DOHH2 (cell line): ENCODE results near the gene TPRX2.

Experiments
- H3F3A ChIP-seq: fragments of 200-600 bp; sonication (generic), shearing (Covaris generic); 2 replicates; pipeline ENCODE4 v1.6.0; 2016; ENCODE audit warnings: antibody characterized with exemption, mild to moderate bottlenecking; ENCODE audit not compliant: control insufficient read depth, insufficient read depth
- H3K27ac ChIP-seq: fragments of 200-600 bp; sonication (generic); 2 replicates; pipeline ENCODE4 v1.5.1; 2014; ENCODE audit warnings: low read depth, mild to moderate bottlenecking, low read length, moderate library complexity
- H3K27me3 ChIP-seq: fragments of 200-600 bp; sonication (generic); 2 replicates; pipeline ENCODE4 v1.6.1; 2014; ENCODE audit warnings: mild to moderate bottlenecking, low read length, mixed read lengths; ENCODE audit not compliant: control insufficient read depth
- H3K36me3 ChIP-seq: fragments of 200-600 bp; sonication (generic); 2 replicates; pipeline ENCODE4 v1.6.1; 2014; ENCODE audit warnings: mild to moderate bottlenecking, low read length, moderate library complexity, mixed read lengths; ENCODE audit not compliant: control insufficient read depth
- H3K4me1 ChIP-seq: fragments of 200-600 bp; sonication (generic); 2 replicates; pipeline ENCODE4 v1.6.1; 2014; ENCODE audit warnings: mild to moderate bottlenecking, low read length, mixed read lengths; ENCODE audit not compliant: control insufficient read depth
- H3K4me2 ChIP-seq: fragments of 200-600 bp; sonication (generic); 2 replicates; pipeline ENCODE4 v1.6.0; 2014; ENCODE audit warnings: mild to moderate bottlenecking, low read length, moderate library complexity
- H3K4me3 ChIP-seq: fragments of 200-600 bp; sonication (generic); 2 replicates; pipeline ENCODE4 v1.5.1; 2014; ENCODE audit warnings: mild to moderate bottlenecking, low read length, mixed read lengths
- H3K79me2 ChIP-seq: fragments of 200-600 bp; sonication (generic); 2 replicates; pipeline ENCODE4 v1.6.1; 2014; ENCODE audit warnings: mild to moderate bottlenecking, low read length, mixed read lengths; ENCODE audit not compliant: control insufficient read depth
- H3K9me2 ChIP-seq: fragments of 200-600 bp; sonication (generic); replicated peaks from 2 replicates; pipeline ENCODE4 v1.6.1; 2014; ENCODE audit warnings: mild to moderate bottlenecking, low read length, mixed read lengths; ENCODE audit not compliant: control insufficient read depth
- H3K9me3 ChIP-seq: fragments of 200-600 bp; sonication (generic); 2 replicates; pipeline ENCODE4 v1.6.1; 2014; ENCODE audit warnings: antibody characterized with exemption, low read length, mixed read lengths; ENCODE audit not compliant: control insufficient read depth, insufficient read depth
- H4K20me1 ChIP-seq: fragments of 200-600 bp; sonication (generic); 2 replicates; pipeline ENCODE4 v1.6.0; 2014; ENCODE audit warnings: low read depth, mild to moderate bottlenecking, antibody characterized with exemption, low read length, moderate library complexity; ENCODE audit not compliant: control insufficient read depth, insufficient read depth
- EZH2phosphoT487 ChIP-seq: fragments of 200-600 bp; sonication (generic); IDR thresholded peaks from 2 replicates; pipeline ENCODE4 v1.6.1; 2017; ENCODE audit warnings: borderline replicate concordance, mild to moderate bottlenecking, antibody characterized with exemption, low read length, moderate library complexity, mixed read lengths
- TF ChIP-seq, protein P1 (sequence below): fragments of 200-600 bp; sonication (generic); IDR thresholded peaks from one replicate; pipeline ENCODE4 v1.5.1; 2014; ENCODE audit warnings: antibody characterized with exemption, mild to moderate bottlenecking, low read depth, low read length; ENCODE audit not compliant: poor library complexity, severe bottlenecking

TPRX2 gene

DNA sequence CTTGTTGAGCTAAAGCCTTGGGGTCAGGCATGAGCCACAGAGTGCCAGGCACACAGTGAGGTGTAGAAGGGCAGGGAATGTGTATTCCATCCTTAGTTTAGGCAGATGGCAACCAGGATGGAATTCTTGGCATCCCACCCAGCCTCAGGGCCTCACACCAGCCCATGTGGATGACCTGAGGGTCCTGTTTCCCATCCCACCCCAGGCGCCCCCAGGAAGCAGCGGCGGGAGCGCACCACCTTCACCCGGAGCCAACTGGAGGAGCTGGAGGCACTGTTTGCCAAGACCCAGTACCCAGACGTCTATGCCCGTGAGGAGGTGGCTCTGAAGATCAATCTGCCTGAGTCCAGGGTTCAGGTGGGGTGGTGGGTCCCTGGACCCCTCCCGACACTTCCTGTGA lies 23.0 kb upstream of the TPRX2 start:
- no peak overlapping the region for H3K27ac ChIP-seq
- no peaks in the 10 kb centered on the region for H3K27me3 ChIP-seq
- H3K4me3 ChIP-seq = no peak overlapping the region
- no peak for TF ChIP-seq EZH2phosphoT487
- TF ChIP-seq, protein P1, sequence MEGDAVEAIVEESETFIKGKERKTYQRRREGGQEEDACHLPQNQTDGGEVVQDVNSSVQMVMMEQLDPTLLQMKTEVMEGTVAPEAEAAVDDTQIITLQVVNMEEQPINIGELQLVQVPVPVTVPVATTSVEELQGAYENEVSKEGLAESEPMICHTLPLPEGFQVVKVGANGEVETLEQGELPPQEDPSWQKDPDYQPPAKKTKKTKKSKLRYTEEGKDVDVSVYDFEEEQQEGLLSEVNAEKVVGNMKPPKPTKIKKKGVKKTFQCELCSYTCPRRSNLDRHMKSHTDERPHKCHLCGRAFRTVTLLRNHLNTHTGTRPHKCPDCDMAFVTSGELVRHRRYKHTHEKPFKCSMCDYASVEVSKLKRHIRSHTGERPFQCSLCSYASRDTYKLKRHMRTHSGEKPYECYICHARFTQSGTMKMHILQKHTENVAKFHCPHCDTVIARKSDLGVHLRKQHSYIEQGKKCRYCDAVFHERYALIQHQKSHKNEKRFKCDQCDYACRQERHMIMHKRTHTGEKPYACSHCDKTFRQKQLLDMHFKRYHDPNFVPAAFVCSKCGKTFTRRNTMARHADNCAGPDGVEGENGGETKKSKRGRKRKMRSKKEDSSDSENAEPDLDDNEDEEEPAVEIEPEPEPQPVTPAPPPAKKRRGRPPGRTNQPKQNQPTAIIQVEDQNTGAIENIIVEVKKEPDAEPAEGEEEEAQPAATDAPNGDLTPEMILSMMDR = no peak
- no peak overlapping the region for H3K4me2 ChIP-seq
- H4K20me1 ChIP-seq = no peaks in the 10 kb centered on the region
- no peaks in the 10 kb centered on the region for H3K9me2 ChIP-seq
- H3F3A ChIP-seq = no peaks in the 10 kb centered on the region
- H3K79me2 ChIP-seq = no peaks in the 10 kb centered on the region
- peaks cover 4% of the 10 kb centered on the region; the same call in 1 of the 2 replicates for H3K9me3 ChIP-seq
- no peaks in the 10 kb centered on the region for H3K4me1 ChIP-seq
- H3K36me3 ChIP-seq = no peaks in the 10 kb centered on the region

DNA sequence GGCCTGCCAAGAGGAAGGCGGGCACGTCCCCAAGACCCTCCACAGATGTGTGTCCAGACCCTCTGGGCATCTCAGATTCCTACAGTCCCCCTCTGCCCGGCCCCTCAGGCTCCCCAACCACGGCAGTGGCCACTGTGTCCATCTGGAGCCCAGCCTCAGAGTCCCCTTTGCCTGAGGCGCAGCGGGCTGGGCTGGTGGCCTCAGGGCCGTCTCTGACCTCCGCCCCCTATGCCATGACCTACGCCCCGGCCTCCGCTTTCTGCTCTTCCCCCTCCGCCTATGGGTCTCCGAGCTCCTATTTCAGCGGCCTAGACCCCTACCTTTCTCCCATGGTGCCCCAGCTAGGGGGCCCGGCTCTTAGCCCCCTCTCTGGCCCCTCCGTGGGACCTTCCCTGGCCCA lies 19.6 kb upstream of the TPRX2 start:
- Histone ChIP-seq H3K4me3 (no peak overlapping the region), H3K36me3 (no peaks in the 10 kb centered on the region), H3K27ac (no peak overlapping the region), H3K4me2 (no peak overlapping the region), H3K9me3 (peaks cover 4% of the 10 kb centered on the region; the same call in 1 of the 2 replicates), H4K20me1 (no peaks in the 10 kb centered on the region), H3K79me2 (no peaks in the 10 kb centered on the region), H3K27me3 (no peaks in the 10 kb centered on the region), H3K4me1 (no peaks in the 10 kb centered on the region), H3F3A (no peaks in the 10 kb centered on the region), H3K9me2 (no peaks in the 10 kb centered on the region)
- TF ChIP-seq, protein P1 = no peak
- TF ChIP-seq EZH2phosphoT487 = no peak

DNA sequence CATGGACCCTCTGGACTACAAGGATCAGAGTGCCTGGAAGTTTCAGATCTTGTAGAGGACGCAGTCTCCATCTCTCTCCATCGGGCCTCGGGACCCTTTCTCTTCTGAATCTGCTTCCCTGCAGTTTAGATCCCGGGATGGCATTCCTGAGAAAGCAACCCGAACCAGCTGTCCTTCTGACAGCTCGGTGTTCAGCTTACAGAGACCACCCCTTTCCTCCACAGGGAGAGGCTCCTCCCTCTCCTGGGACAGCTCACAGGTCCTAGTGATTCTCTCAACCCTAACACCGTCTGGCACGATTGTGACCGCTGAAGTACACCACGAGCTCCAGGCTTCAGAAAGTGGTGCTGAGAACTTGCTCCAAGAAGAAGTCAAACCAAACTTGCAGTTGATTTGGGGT lies 19.1 kb upstream of the TPRX2 start:
- H3K9me3 ChIP-seq = peaks cover 4% of the 10 kb centered on the region; the same call in 1 of the 2 replicates
- H3K27ac ChIP-seq = no peak overlapping the region
- H4K20me1 ChIP-seq = no peaks in the 10 kb centered on the region
- TF ChIP-seq, protein P1 = no peak
- no peak for TF ChIP-seq EZH2phosphoT487
- no peaks in the 10 kb centered on the region for H3K4me1 ChIP-seq
- H3F3A ChIP-seq = no peaks in the 10 kb centered on the region
- H3K36me3 ChIP-seq = no peaks in the 10 kb centered on the region
- no peaks in the 10 kb centered on the region for H3K27me3 ChIP-seq
- no peak overlapping the region for H3K4me2 ChIP-seq
- no peaks in the 10 kb centered on the region for H3K79me2 ChIP-seq
- no peak overlapping the region for H3K4me3 ChIP-seq
- no peaks in the 10 kb centered on the region for H3K9me2 ChIP-seq

DNA sequence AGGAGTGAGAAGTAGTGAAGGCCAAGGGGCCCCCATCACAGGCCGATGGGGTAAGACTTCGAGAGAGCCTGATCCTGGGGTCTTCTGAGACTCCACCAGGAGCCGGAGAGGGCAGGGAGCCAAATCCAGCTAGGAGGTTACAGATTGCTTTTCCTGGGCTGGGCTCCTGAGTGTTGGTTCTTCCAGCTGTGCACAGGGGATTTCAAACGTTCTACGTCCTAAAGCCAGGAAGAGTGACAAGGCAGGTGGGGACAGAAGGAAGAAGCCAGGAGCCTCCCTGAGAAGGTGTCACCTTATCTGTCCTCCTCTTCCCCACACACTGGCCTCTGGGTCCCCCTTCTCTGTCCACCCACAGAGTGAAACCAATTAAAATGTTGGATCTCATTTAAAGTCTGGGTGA lies 16.1 kb upstream of the TPRX2 start:
- Histone ChIP-seq H3K36me3 (no peaks in the 10 kb centered on the region), H3K4me2 (no peak overlapping the region), H3K27me3 (no peaks in the 10 kb centered on the region), H3F3A (no peaks in the 10 kb centered on the region), H3K79me2 (no peaks in the 10 kb centered on the region), H3K27ac (no peak overlapping the region), H3K4me3 (no peak overlapping the region), H4K20me1 (no peaks in the 10 kb centered on the region), H3K9me2 (no peaks in the 10 kb centered on the region), H3K4me1 (no peaks in the 10 kb centered on the region), H3K9me3 (peaks cover 2% of the 10 kb centered on the region; the same call in 1 of the 2 replicates)
- no peak for TF ChIP-seq EZH2phosphoT487
- TF ChIP-seq, protein P1 = no peak
